Fibroblast of lung (primary cell): ENCODE data around the gene TMEM9. TPM values are rescaled to one million over a fixed set of nuclear protein-coding genes. Genes with fewer than 3 reads are reported as not detected.
"Not testable (repeated sequence)": the region's sequence is repeated elsewhere in the genome, so short reads cannot be mapped to it uniquely, and the experiment has no call there.

ENCODE experiments used
- DNase-seq, 2 donors: peaks; one replicate each; pipeline versions ENCODE4 v3.0.0 to v3.0.0-alpha.2; 2010; ENCODE audit warnings: low read depth in 2 of 2
- H2AFZ ChIP-seq: 2 replicates; pipeline ENCODE4 v1.5.1; 2012; ENCODE audit warnings: low read length, control low read depth, inconsistent platforms
- H3K27ac ChIP-seq: 2 replicates; pipeline ENCODE4 v1.5.1; 2011; ENCODE audit warnings: low read length, control low read depth; ENCODE audit not compliant: insufficient read depth
- H3K27me3 ChIP-seq: 2 replicates; pipeline ENCODE4 v1.5.1; 2011; ENCODE audit warnings: mild to moderate bottlenecking, low read length; ENCODE audit not compliant: control insufficient read depth, insufficient read depth
- H3K36me3 ChIP-seq: 2 replicates; pipeline ENCODE4 v1.5.1; 2011; ENCODE audit warnings: low read length; ENCODE audit not compliant: control insufficient read depth, insufficient read depth
- H3K4me1 ChIP-seq: 2 replicates; pipeline ENCODE4 v1.5.1; 2011; ENCODE audit warnings: low read length; ENCODE audit not compliant: control insufficient read depth, insufficient read depth; ENCODE audit errors: extremely low read depth
- H3K4me2 ChIP-seq: 2 replicates; pipeline ENCODE4 v1.5.1; 2011; ENCODE audit warnings: low read length, control low read depth; ENCODE audit not compliant: insufficient read depth; ENCODE audit errors: extremely low read depth
- H3K4me3 ChIP-seq, 4 experiments: fragments of 200-600 bp in 1 of 4; sonication (generic) in 1 of 4; replicated peaks in 1 of 4; 2 replicates each; pipeline ENCODE4 v1.5.1; 2011 to 2016; ENCODE audit warnings: low read length in 4 of 4, low read depth in 3 of 4, mild to moderate bottlenecking in 3 of 4, control low read depth in 2 of 4, inconsistent platforms in 1 of 4, mixed read lengths in 1 of 4; ENCODE audit not compliant: insufficient read depth in 1 of 4; ENCODE audit errors: control extremely low read depth in 1 of 4
- H3K79me2 ChIP-seq: 2 replicates; pipeline ENCODE4 v1.5.1; 2012; ENCODE audit warnings: mild to moderate bottlenecking, low read length, inconsistent platforms; ENCODE audit not compliant: control insufficient read depth, insufficient read depth
- H3K9ac ChIP-seq: 2 replicates; pipeline ENCODE4 v1.5.1; 2011; ENCODE audit warnings: mild to moderate bottlenecking, low read length, control low read depth; ENCODE audit not compliant: insufficient read depth
- H3K9me3 ChIP-seq: 2 replicates; pipeline ENCODE4 v1.5.1; 2012; ENCODE audit warnings: low read depth, low read length; ENCODE audit not compliant: control insufficient read depth, insufficient read depth
- H4K20me1 ChIP-seq: 2 replicates; pipeline ENCODE4 v1.5.1; 2011; ENCODE audit warnings: low read length; ENCODE audit not compliant: control insufficient read depth, insufficient read depth; ENCODE audit errors: extremely low read depth
- EZH2 ChIP-seq: IDR thresholded peaks from 2 replicates; pipeline ENCODE4 v1.5.1; 2012; ENCODE audit warnings: low read length, control low read depth, mild to moderate bottlenecking; ENCODE audit errors: missing control alignments
- polyA plus RNA-seq, 2 donors: library from polyadenylated mRNA; depleted of rRNA in 1 of 2; stranded (reverse) in 1 of 2; unstranded in 1 of 2; fragments of >200 nt; gene quantifications; 2 replicates each; pipeline ENCODE4 v1.2.1, GENCODE V29; 2011 to 2012; ENCODE audit warnings: missing spikeins in 1 of 2
- total RNA-seq: library from RNA; depleted of rRNA; stranded (reverse); fragments of >200 nt; gene quantifications from 2 replicates; pipeline ENCODE4 v1.2.1, GENCODE V29; 2014
- TF ChIP-seq, protein P1 (sequence below), 2 donors: IDR thresholded peaks in 1 of 2; conservative IDR thresholded peaks in 1 of 2; 1 replicate in 1 of 2; 2 replicates in 1 of 2; pipeline ENCODE4 v1.5.1; 2011 to 2012; ENCODE audit warnings: low read length in 2 of 2, control low read depth in 1 of 2, inconsistent platforms in 1 of 2, low read depth in 1 of 2, mild to moderate bottlenecking in 1 of 2

TMEM9 gene
- total and polyA plus RNA-seq, 2 donors (not counting 1 experiment from before 2014, with no cell fraction given): 58.2 to 91.0 TPM

DNA sequence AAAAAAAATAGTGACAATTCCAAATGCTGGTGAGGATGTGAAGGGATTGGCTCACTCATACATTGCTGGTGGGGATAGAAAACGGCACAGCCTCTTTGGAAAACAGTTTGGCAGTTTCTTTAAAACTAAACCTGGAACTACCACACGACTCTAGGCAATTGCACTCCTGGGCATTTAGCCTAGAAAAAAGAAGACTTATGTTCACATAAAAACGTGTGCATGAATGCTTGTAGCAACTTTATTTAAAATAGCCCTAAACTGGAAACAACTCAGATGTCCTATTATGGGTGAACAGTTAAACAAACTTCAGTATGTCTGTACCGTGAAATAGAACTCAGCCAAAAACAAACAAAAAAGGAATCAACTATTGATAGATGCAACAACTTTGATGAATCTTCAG, 9.4 kb upstream of the TMEM9 start:
- Histone ChIP-seq H3K4me3 (no peak overlapping the region), H3K4me1 (no peaks in the 10 kb centered on the region), H4K20me1 (no peaks in the 10 kb centered on the region), H3K9ac (no peak overlapping the region), H3K4me2 (no peak overlapping the region), H3K9me3 (no peaks in the 10 kb centered on the region), H3K79me2 (no peaks in the 10 kb centered on the region), H2AFZ (no peak overlapping the region), H3K36me3 (no peaks in the 10 kb centered on the region), H3K27ac (no peak overlapping the region), H3K27me3 (peaks cover 15% of the 10 kb centered on the region)
- no peak for TF ChIP-seq EZH2
- DNase-seq: no peak

DNA sequence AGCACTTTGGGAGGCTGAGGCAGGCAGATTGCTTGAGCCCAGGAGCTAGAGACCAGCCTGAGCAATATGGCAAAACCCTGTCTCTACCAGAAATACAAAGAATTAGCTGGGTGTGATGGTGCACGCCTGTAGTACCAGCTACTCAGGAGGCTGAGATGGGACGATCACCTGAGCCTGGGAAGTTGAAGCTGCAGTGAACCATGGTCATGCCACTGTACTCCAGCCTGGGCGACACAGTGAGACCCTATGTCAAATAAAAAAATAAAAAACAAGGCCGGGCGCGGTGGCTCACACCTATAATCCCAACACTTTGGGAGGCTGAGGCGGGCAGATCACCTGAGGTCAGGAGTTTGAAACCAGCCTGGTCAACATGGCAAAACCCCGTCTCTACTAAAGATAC, 8.8 kb upstream of the TMEM9 start:
- H3K27me3 ChIP-seq: peaks cover 18% of the 10 kb centered on the region
- H2AFZ ChIP-seq: not testable (repeated sequence)

DNA sequence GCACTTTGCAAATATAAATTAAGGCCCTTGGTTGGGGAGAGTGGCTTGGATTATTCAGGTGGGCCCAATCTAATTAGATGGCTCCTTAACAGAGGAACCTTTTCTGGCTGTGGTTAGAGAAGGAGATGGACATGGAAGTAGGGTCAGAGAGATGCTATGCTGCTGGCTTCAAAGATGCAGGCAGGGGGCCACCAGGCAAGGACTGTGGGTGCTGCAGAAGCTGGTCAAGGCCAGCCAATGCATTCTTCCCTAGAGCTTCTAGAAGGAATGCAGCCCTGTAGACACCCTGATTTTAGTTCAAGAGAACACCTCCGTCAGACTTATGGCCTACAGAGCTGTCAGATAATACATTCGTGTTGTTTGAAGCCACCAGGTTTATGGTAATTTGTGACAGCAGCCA, 3.7 kb upstream of the TMEM9 start:
- no peak overlapping the region for H2AFZ ChIP-seq
- H3K27me3 ChIP-seq: peaks cover 24% of the 10 kb centered on the region
- DNase-seq: no peak
- no peak overlapping the region for H3K4me3 ChIP-seq
- peaks cover 2% of the 10 kb centered on the region for H3K4me1 ChIP-seq
- H3K9me3 ChIP-seq: no peaks in the 10 kb centered on the region
- H3K4me2 ChIP-seq: no peak overlapping the region
- H3K79me2 ChIP-seq: no peaks in the 10 kb centered on the region
- H3K9ac ChIP-seq: no peak overlapping the region
- TF ChIP-seq, protein P1, sequence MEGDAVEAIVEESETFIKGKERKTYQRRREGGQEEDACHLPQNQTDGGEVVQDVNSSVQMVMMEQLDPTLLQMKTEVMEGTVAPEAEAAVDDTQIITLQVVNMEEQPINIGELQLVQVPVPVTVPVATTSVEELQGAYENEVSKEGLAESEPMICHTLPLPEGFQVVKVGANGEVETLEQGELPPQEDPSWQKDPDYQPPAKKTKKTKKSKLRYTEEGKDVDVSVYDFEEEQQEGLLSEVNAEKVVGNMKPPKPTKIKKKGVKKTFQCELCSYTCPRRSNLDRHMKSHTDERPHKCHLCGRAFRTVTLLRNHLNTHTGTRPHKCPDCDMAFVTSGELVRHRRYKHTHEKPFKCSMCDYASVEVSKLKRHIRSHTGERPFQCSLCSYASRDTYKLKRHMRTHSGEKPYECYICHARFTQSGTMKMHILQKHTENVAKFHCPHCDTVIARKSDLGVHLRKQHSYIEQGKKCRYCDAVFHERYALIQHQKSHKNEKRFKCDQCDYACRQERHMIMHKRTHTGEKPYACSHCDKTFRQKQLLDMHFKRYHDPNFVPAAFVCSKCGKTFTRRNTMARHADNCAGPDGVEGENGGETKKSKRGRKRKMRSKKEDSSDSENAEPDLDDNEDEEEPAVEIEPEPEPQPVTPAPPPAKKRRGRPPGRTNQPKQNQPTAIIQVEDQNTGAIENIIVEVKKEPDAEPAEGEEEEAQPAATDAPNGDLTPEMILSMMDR (conservative IDR thresholded peaks at IDR 0.05 in 1 of 2, IDR thresholded peaks at IDR 0.05 in 1 of 2; ENCODE audit: low read depth in 1 of 2, low read length in 2 of 2): no peak
- TF ChIP-seq EZH2: no peak
- H3K27ac ChIP-seq: no peak overlapping the region
- H3K36me3 ChIP-seq: no peaks in the 10 kb centered on the region
- no peaks in the 10 kb centered on the region for H4K20me1 ChIP-seq

More for the DNA sequence above, 8.8 kb upstream of the TMEM9 start:
- not testable (repeated sequence) for H3K4me1 ChIP-seq, H3K9me3 ChIP-seq, H3K79me2 ChIP-seq, H4K20me1 ChIP-seq, H3K9ac ChIP-seq, DNase-seq, H3K4me2 ChIP-seq, H3K4me3 ChIP-seq, H3K36me3 ChIP-seq, H3K27ac ChIP-seq

DNA sequence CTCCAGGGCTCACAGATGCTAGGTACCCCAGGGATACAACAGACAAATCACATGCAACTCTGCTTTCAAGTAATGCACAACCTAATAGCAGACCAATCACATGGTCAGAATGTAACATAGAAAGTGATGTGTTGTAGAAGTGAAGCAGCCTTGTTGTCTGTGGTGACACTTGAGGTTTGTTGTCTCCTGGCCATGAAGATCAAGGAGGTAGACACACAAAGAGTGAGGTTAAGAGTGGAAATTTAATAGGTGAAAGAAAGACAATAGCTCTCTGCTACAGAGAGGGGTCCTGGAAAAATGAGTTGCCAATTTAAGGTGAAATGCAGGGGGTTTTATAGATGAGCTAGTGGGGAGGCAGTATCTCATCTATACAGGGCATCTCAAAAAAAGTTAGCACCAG, 2.5 kb upstream of the TMEM9 start:
- Histone ChIP-seq H3K27ac (no peak overlapping the region), H3K9me3 (no peaks in the 10 kb centered on the region), H3K36me3 (peaks cover 1% of the 10 kb centered on the region), H3K4me1 (peaks cover 2% of the 10 kb centered on the region), H3K4me2 (no peak overlapping the region), H4K20me1 (no peaks in the 10 kb centered on the region), H2AFZ (no peak overlapping the region), H3K79me2 (no peaks in the 10 kb centered on the region), H3K9ac (no peak overlapping the region), H3K4me3 (no peak overlapping the region), H3K27me3 (peaks cover 21% of the 10 kb centered on the region)
- TF ChIP-seq, protein P1 (conservative IDR thresholded peaks at IDR 0.05 in 1 of 2, IDR thresholded peaks at IDR 0.05 in 1 of 2; ENCODE audit: low read depth in 1 of 2, low read length in 2 of 2): no peak
- no peak for TF ChIP-seq EZH2
- no peak for DNase-seq
